Measurements from ENCODE around the gene NBPF12.
"Not testable (repeated sequence)": the region's sequence is repeated elsewhere in the genome, so short reads cannot be mapped to it uniquely, and the experiment has no call there.

Gene NBPF12

GRCh38 chr1:146986450-146986849, 48.3 kb downstream of the NBPF12 start:
- not testable (repeated sequence) for H3K9ac ChIP-seq (ENCODE audit: low read depth, low read length); H3K4me3 ChIP-seq (ENCODE audit: low read depth, low read length); H3K4me1 ChIP-seq (ENCODE audit: control insufficient read depth, insufficient read depth, low read length); H3K9me3 ChIP-seq (ENCODE audit: control insufficient read depth, insufficient read depth, low read length); H3K27me3 ChIP-seq (ENCODE audit: control insufficient read depth, insufficient read depth, low read length); H3K27ac ChIP-seq (ENCODE audit: low read depth, low read length)
- peaks cover 18% of the 10 kb centered on the region for H3K36me3 ChIP-seq (ENCODE audit: control insufficient read depth, insufficient read depth, low read length)

GRCh38 chr1:146987502-146987901, 49.4 kb downstream of the NBPF12 start:
- H3K36me3 ChIP-seq (ENCODE audit: control insufficient read depth, insufficient read depth, low read length), result peaks cover 18% of the 10 kb centered on the region
- not testable (repeated sequence) for H3K27me3 ChIP-seq (ENCODE audit: control insufficient read depth, insufficient read depth, low read length); H3K4me3 ChIP-seq (ENCODE audit: low read depth, low read length); H3K27ac ChIP-seq (ENCODE audit: low read depth, low read length); H3K9me3 ChIP-seq (ENCODE audit: control insufficient read depth, insufficient read depth, low read length); H3K4me1 ChIP-seq (ENCODE audit: control insufficient read depth, insufficient read depth, low read length); H3K9ac ChIP-seq (ENCODE audit: low read depth, low read length)

GRCh38 chr1:146989455-146989854, 51.3 kb downstream of the NBPF12 start:
- not testable (repeated sequence) for H3K4me3 ChIP-seq (ENCODE audit: low read depth, low read length); H3K9me3 ChIP-seq (ENCODE audit: control insufficient read depth, insufficient read depth, low read length); H3K27ac ChIP-seq (ENCODE audit: low read depth, low read length); H3K27me3 ChIP-seq (ENCODE audit: control insufficient read depth, insufficient read depth, low read length); H3K4me1 ChIP-seq (ENCODE audit: control insufficient read depth, insufficient read depth, low read length); H3K9ac ChIP-seq (ENCODE audit: low read depth, low read length)
- peaks cover 20% of the 10 kb centered on the region for H3K36me3 ChIP-seq (ENCODE audit: control insufficient read depth, insufficient read depth, low read length)

GRCh38 chr1:147008495-147008894, 70.4 kb downstream of the NBPF12 start:
- not testable (repeated sequence) for H3K9me3 ChIP-seq (ENCODE audit: control insufficient read depth, insufficient read depth, low read length); H3K4me1 ChIP-seq (ENCODE audit: control insufficient read depth, insufficient read depth, low read length); H3K27ac ChIP-seq (ENCODE audit: low read depth, low read length); H3K27me3 ChIP-seq (ENCODE audit: control insufficient read depth, insufficient read depth, low read length); H3K9ac ChIP-seq (ENCODE audit: low read depth, low read length); H3K36me3 ChIP-seq (ENCODE audit: control insufficient read depth, insufficient read depth, low read length); H3K4me3 ChIP-seq (ENCODE audit: low read depth, low read length)

- not testable (repeated sequence) for H3K4me1 ChIP-seq (ENCODE audit: control insufficient read depth, insufficient read depth, low read length); H3K4me3 ChIP-seq (ENCODE audit: low read depth, low read length); H3K9ac ChIP-seq (ENCODE audit: low read depth, low read length); H3K27me3 ChIP-seq (ENCODE audit: control insufficient read depth, insufficient read depth, low read length); H3K27ac ChIP-seq (ENCODE audit: low read depth, low read length); H3K36me3 ChIP-seq (ENCODE audit: control insufficient read depth, insufficient read depth, low read length); H3K9me3 ChIP-seq (ENCODE audit: control insufficient read depth, insufficient read depth, low read length)
Measured at GRCh38 chr1:147026975-147027374, 88.9 kb downstream of the NBPF12 start.

GRCh38 chr1:147030066-147030653, 92.0 kb downstream of the NBPF12 start:
- not testable (repeated sequence) for H3K4me1 ChIP-seq (ENCODE audit: control insufficient read depth, insufficient read depth, low read length); H3K27ac ChIP-seq (ENCODE audit: low read depth, low read length); H3K27me3 ChIP-seq (ENCODE audit: control insufficient read depth, insufficient read depth, low read length); H3K4me3 ChIP-seq (ENCODE audit: low read depth, low read length); H3K9me3 ChIP-seq (ENCODE audit: control insufficient read depth, insufficient read depth, low read length); H3K9ac ChIP-seq (ENCODE audit: low read depth, low read length); H3K36me3 ChIP-seq (ENCODE audit: control insufficient read depth, insufficient read depth, low read length)

- Histone ChIP-seq H3K36me3 (ENCODE audit: control insufficient read depth, insufficient read depth, low read length) (no peaks in the 10 kb centered on the region), H3K4me1 (ENCODE audit: control insufficient read depth, insufficient read depth, low read length) (no peaks in the 10 kb centered on the region), H3K4me3 (ENCODE audit: low read depth, low read length) (no peak overlapping the region), H3K27me3 (ENCODE audit: control insufficient read depth, insufficient read depth, low read length) (no peaks in the 10 kb centered on the region), H3K27ac (ENCODE audit: low read depth, low read length) (no peak overlapping the region), H3K9ac (ENCODE audit: low read depth, low read length) (no peak overlapping the region), H3K9me3 (ENCODE audit: control insufficient read depth, insufficient read depth, low read length) (no peaks in the 10 kb centered on the region)
Measured at GRCh38 chr1:147039916-147040315, 101.8 kb downstream of the NBPF12 start.

GRCh38 chr1:147042891-147043290, 104.8 kb downstream of the NBPF12 start:
- not testable (repeated sequence) for H3K9me3 ChIP-seq (ENCODE audit: control insufficient read depth, insufficient read depth, low read length); H3K27me3 ChIP-seq (ENCODE audit: control insufficient read depth, insufficient read depth, low read length); H3K27ac ChIP-seq (ENCODE audit: low read depth, low read length); H3K4me3 ChIP-seq (ENCODE audit: low read depth, low read length); H3K9ac ChIP-seq (ENCODE audit: low read depth, low read length); H3K4me1 ChIP-seq (ENCODE audit: control insufficient read depth, insufficient read depth, low read length); H3K36me3 ChIP-seq (ENCODE audit: control insufficient read depth, insufficient read depth, low read length)

- H3K27ac ChIP-seq (ENCODE audit: low read depth, low read length); H3K27me3 ChIP-seq (ENCODE audit: control insufficient read depth, insufficient read depth, low read length); H3K9me3 ChIP-seq (ENCODE audit: control insufficient read depth, insufficient read depth, low read length); H3K36me3 ChIP-seq (ENCODE audit: control insufficient read depth, insufficient read depth, low read length); H3K9ac ChIP-seq (ENCODE audit: low read depth, low read length); H3K4me3 ChIP-seq (ENCODE audit: low read depth, low read length); H3K4me1 ChIP-seq (ENCODE audit: control insufficient read depth, insufficient read depth, low read length): not testable (repeated sequence)
Measured at GRCh38 chr1:147044511-147044910, 106.4 kb downstream of the NBPF12 start.
